Measurements from ENCODE around the gene SULT1B1. TPM values are rescaled to one million over a fixed set of nuclear protein-coding genes. Genes with fewer than 3 reads are reported as not detected.

Gene SULT1B1
- total RNA-seq, 1 experiment from 2014 or later: not detected

GRCh38 chr4:69730002-69730401 lies 30.4 kb downstream of the SULT1B1 start:
- no peak overlapping the region for H2BK12ac ChIP-seq (ENCODE audit: insufficient read length, low read depth, low read length)
- no peak overlapping the region for H2BK15ac ChIP-seq (ENCODE audit: low read depth, low read length)
- Mint-ChIP-seq H3K36me3 (ENCODE audit: insufficient read depth in 1 of 3, low read depth in 3 of 3) (no peaks in the 10 kb centered on the region), H3K4me1 (peaks cover 4 to 10% of the 10 kb centered on the region in 2 experiments), H3K27ac (no peak overlapping the region), H3K9me3 (no peaks in the 10 kb centered on the region), H3K4me3 (no peak overlapping the region), H3K27me3 (ENCODE audit: low read depth) (no peaks in the 10 kb centered on the region; the same call in 1 of the 2 replicates)
- H3K27me3 ChIP-seq (ENCODE audit: insufficient read depth, low read length): no peaks in the 10 kb centered on the region
- H2AFZ ChIP-seq (ENCODE audit: low read length): no peak overlapping the region
- no peak overlapping the region for H3K4me2 ChIP-seq (ENCODE audit: insufficient read depth, insufficient read length, low read length)
- H3K4me1 ChIP-seq (ENCODE audit: insufficient read depth, low read length): peaks cover 4% of the 10 kb centered on the region; the same call in 1 of the 2 replicates
- no peak for DNase-seq
- no peaks in the 10 kb centered on the region for H3K9me3 ChIP-seq (ENCODE audit: control insufficient read depth, low read depth, low read length)
- H4K5ac ChIP-seq (ENCODE audit: insufficient read length, low read depth, low read length): no peak overlapping the region
- no peak overlapping the region for H2AK5ac ChIP-seq (ENCODE audit: insufficient read length, low read length)
- H3K56ac ChIP-seq (ENCODE audit: insufficient read length, low read depth, low read length): no peak overlapping the region
- no peaks in the 10 kb centered on the region for H3K79me1 ChIP-seq (ENCODE audit: insufficient read depth, low read depth, low read length, poor library complexity, severe bottlenecking)
- no peak overlapping the region for H2BK20ac ChIP-seq (ENCODE audit: low read depth, low read length, poor library complexity, severe bottlenecking)
- TF ChIP-seq CTCF (conservative IDR thresholded peaks at IDR 0.05): no peak
- H2BK120ac ChIP-seq (ENCODE audit: low read depth, low read length, poor library complexity, severe bottlenecking): no peak overlapping the region
- no peak overlapping the region for H4K8ac ChIP-seq (replicated peaks; ENCODE audit: insufficient read length, low read depth, low read length)
- H3K14ac ChIP-seq (ENCODE audit: insufficient read depth, low read length): no peak overlapping the region
- H3T11ph ChIP-seq (ENCODE audit: low read length): no peak overlapping the region
- no peak overlapping the region for H3K23ac ChIP-seq (ENCODE audit: insufficient read length, low read depth, low read length)
- H4K20me1 ChIP-seq (ENCODE audit: control insufficient read depth, insufficient read depth, insufficient read length): no peaks in the 10 kb centered on the region
- H2BK5ac ChIP-seq (ENCODE audit: insufficient read length, low read length): no peak overlapping the region
- H3K18ac ChIP-seq (ENCODE audit: insufficient read length, low read depth, low read length): no peak overlapping the region
- H3K9ac ChIP-seq (ENCODE audit: extremely low read depth, insufficient read length, low read length): no peak overlapping the region
- H4K91ac ChIP-seq (ENCODE audit: insufficient read length, low read depth, low read length): no peak overlapping the region
- no peak overlapping the region for H3K4ac ChIP-seq (ENCODE audit: low read depth, low read length)
- H3K27ac ChIP-seq (ENCODE audit: insufficient read length, low read depth, low read length): no peak overlapping the region
- no peaks in the 10 kb centered on the region for H3K79me2 ChIP-seq (ENCODE audit: insufficient read depth, low read length)
- no peaks in the 10 kb centered on the region for H3K23me2 ChIP-seq (ENCODE audit: insufficient read length, low read depth, low read length, poor library complexity, severe bottlenecking)

Measured in H9 (cell line).